WTC11 (cell line): ENCODE results near the gene SLC5A3.

Experiments used
- CBFB ChIP-seq: sonication (generic); formaldehyde crosslinking; IDR thresholded peaks from 2 replicates; pipeline ENCODE4 v1.8.1; 2022; ENCODE audit warnings: mild to moderate bottlenecking, low read depth, missing genetic modification reagents
- JUN ChIP-seq: sonication (generic); formaldehyde crosslinking; IDR thresholded peaks from 2 replicates; pipeline ENCODE4 v1.8.0; 2023; ENCODE audit warnings: mild to moderate bottlenecking, missing genetic modification reagents
- NR2C2 ChIP-seq: sonication (generic); formaldehyde crosslinking; IDR thresholded peaks from 2 replicates; pipeline ENCODE4 v1.8.0; 2022; ENCODE audit warnings: mild to moderate bottlenecking, missing genetic modification reagents
- SP1 ChIP-seq: sonication (generic); formaldehyde crosslinking; conservative IDR thresholded peaks from 2 replicates; pipeline ENCODE4 v1.8.1; 2022; ENCODE audit warnings: missing genetic modification reagents
- TEAD1 ChIP-seq: sonication (generic); formaldehyde crosslinking; IDR thresholded peaks from 2 replicates; pipeline ENCODE4 v1.8.0; 2022; ENCODE audit warnings: mild to moderate bottlenecking, missing genetic modification reagents
- TP53 ChIP-seq: sonication (generic); formaldehyde crosslinking; IDR thresholded peaks from 2 replicates; pipeline ENCODE4 v1.8.1; 2023; ENCODE audit warnings: mild to moderate bottlenecking, missing genetic modification reagents
- TF ChIP-seq, protein P1 (sequence below): sonication (generic); formaldehyde crosslinking; IDR thresholded peaks from 2 replicates; pipeline ENCODE4 v1.8.0; 2022; ENCODE audit warnings: mild to moderate bottlenecking, missing genetic modification reagents
- TF ChIP-seq, protein P2 (sequence below): sonication (generic); formaldehyde crosslinking; IDR thresholded peaks from 2 replicates; pipeline ENCODE4 v1.8.0; 2022; ENCODE audit warnings: mild to moderate bottlenecking, missing genetic modification reagents
- TF ChIP-seq, protein P3 (sequence below): fragments of 200-600 bp; IDR thresholded peaks from 2 replicates; pipeline ENCODE4 v1.8.0; 2022; ENCODE audit warnings: antibody characterized with exemption
- TF ChIP-seq, protein P4 (sequence below): sonication (generic); formaldehyde crosslinking; IDR thresholded peaks from 2 replicates; pipeline ENCODE4 v1.8.1; 2023; ENCODE audit warnings: mild to moderate bottlenecking, missing genetic modification reagents, moderate library complexity
- TF ChIP-seq, protein P5 (sequence below): sonication (generic); formaldehyde crosslinking; IDR thresholded peaks from 2 replicates; pipeline ENCODE4 v1.8.1; 2022; ENCODE audit warnings: low read depth, mild to moderate bottlenecking, moderate library complexity, missing genetic modification reagents, borderline replicate concordance
- TF ChIP-seq, protein P6 (sequence below): sonication (generic); formaldehyde crosslinking; IDR thresholded peaks from 2 replicates; pipeline ENCODE4 v1.8.1; 2022; ENCODE audit warnings: missing genetic modification reagents, borderline replicate concordance

DNA sequence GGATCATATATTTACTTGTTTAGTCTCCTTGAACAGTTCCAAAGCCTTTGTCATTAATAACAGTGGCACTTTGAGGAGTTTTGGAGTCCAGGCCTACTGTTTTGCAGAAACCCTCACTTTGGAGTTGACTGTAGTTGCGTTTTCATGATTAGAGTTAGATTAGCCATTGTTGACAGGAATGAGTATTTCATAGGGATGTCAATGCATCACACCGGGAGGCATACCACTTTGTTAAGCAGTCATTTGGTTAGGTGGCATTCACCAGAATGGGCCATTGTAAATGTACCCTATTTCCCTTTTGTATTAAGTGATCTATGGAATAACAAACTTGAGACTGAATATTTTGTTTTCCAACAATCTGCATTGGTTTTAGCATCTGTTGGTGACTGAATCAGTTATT is 11.8 kb downstream of the SLC5A3 start:
- TF ChIP-seq, protein P1, sequence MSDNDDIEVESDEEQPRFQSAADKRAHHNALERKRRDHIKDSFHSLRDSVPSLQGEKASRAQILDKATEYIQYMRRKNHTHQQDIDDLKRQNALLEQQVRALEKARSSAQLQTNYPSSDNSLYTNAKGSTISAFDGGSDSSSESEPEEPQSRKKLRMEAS (CRISPR knock-in tag) = no peak
- TF ChIP-seq, protein P2, sequence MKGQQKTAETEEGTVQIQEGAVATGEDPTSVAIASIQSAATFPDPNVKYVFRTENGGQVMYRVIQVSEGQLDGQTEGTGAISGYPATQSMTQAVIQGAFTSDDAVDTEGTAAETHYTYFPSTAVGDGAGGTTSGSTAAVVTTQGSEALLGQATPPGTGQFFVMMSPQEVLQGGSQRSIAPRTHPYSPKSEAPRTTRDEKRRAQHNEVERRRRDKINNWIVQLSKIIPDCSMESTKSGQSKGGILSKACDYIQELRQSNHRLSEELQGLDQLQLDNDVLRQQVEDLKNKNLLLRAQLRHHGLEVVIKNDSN = no peak
- TF ChIP-seq, protein P3, sequence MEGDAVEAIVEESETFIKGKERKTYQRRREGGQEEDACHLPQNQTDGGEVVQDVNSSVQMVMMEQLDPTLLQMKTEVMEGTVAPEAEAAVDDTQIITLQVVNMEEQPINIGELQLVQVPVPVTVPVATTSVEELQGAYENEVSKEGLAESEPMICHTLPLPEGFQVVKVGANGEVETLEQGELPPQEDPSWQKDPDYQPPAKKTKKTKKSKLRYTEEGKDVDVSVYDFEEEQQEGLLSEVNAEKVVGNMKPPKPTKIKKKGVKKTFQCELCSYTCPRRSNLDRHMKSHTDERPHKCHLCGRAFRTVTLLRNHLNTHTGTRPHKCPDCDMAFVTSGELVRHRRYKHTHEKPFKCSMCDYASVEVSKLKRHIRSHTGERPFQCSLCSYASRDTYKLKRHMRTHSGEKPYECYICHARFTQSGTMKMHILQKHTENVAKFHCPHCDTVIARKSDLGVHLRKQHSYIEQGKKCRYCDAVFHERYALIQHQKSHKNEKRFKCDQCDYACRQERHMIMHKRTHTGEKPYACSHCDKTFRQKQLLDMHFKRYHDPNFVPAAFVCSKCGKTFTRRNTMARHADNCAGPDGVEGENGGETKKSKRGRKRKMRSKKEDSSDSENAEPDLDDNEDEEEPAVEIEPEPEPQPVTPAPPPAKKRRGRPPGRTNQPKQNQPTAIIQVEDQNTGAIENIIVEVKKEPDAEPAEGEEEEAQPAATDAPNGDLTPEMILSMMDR = no peak
- TF ChIP-seq, protein P4, sequence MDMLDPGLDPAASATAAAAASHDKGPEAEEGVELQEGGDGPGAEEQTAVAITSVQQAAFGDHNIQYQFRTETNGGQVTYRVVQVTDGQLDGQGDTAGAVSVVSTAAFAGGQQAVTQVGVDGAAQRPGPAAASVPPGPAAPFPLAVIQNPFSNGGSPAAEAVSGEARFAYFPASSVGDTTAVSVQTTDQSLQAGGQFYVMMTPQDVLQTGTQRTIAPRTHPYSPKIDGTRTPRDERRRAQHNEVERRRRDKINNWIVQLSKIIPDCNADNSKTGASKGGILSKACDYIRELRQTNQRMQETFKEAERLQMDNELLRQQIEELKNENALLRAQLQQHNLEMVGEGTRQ = no peak
- TF ChIP-seq, protein P5, sequence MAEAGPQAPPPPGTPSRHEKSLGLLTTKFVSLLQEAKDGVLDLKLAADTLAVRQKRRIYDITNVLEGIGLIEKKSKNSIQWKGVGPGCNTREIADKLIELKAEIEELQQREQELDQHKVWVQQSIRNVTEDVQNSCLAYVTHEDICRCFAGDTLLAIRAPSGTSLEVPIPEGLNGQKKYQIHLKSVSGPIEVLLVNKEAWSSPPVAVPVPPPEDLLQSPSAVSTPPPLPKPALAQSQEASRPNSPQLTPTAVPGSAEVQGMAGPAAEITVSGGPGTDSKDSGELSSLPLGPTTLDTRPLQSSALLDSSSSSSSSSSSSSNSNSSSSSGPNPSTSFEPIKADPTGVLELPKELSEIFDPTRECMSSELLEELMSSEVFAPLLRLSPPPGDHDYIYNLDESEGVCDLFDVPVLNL = no peak
- no peak for TF ChIP-seq TEAD1 (CRISPR knock-in tag)
- no peak for TF ChIP-seq JUN (CRISPR knock-in tag)
- TF ChIP-seq TP53 (CRISPR knock-in tag) = no peak
- no peak for TF ChIP-seq CBFB (CRISPR knock-in tag)
- TF ChIP-seq, protein P6, sequence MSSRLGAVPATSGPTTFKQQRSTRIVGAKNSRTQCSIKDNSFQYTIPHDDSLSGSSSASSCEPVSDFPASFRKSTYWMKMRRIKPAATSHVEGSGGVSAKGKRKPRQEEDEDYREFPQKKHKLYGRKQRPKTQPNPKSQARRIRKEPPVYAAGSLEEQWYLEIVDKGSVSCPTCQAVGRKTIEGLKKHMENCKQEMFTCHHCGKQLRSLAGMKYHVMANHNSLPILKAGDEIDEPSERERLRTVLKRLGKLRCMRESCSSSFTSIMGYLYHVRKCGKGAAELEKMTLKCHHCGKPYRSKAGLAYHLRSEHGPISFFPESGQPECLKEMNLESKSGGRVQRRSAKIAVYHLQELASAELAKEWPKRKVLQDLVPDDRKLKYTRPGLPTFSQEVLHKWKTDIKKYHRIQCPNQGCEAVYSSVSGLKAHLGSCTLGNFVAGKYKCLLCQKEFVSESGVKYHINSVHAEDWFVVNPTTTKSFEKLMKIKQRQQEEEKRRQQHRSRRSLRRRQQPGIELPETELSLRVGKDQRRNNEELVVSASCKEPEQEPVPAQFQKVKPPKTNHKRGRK (CRISPR knock-in tag) = no peak
- TF ChIP-seq SP1 (CRISPR knock-in tag) = no peak
- TF ChIP-seq NR2C2 (CRISPR knock-in tag) = no peak
